Measurements from ENCODE around the gene MRRF.

GRCh38 chr9:122252796-122253195 lies 11.9 kb upstream of the MRRF start:
- TF ChIP-seq CTCF (optimal IDR thresholded peaks at IDR 0.05 in 1 of 3, IDR thresholded peaks at IDR 0.05 in 1 of 3, conservative IDR thresholded peaks at IDR 0.05 in 1 of 3; ENCODE audit: extremely low read depth in 1 of 3, insufficient read depth in 2 of 3, low read length in 3 of 3) = no peak
- no peak for TF ChIP-seq EZH2 (IDR thresholded peaks at IDR 0.05; ENCODE audit: low read length)

Data from keratinocyte (primary cell).